SU-DHL-6 (cell line): ENCODE results near the gene GBA2.

Source experiments
- H2AFZ ChIP-seq: fragments of 200-600 bp; sonication (generic); 2 replicates; pipeline ENCODE4 v1.6.1; 2014; ENCODE audit warnings: low read depth, mild to moderate bottlenecking, moderate library complexity, mixed read lengths, antibody characterized with exemption, low read length; ENCODE audit not compliant: severe bottlenecking
- H3F3A ChIP-seq: fragments of 200-600 bp; shearing (Covaris generic); 2 replicates; pipeline ENCODE4 v1.6.0; 2016; ENCODE audit warnings: antibody characterized with exemption, mild to moderate bottlenecking; ENCODE audit not compliant: insufficient read depth
- H3K27ac ChIP-seq: fragments of 200-600 bp; sonication (generic); 2 replicates; pipeline ENCODE4 v1.5.1; 2016; ENCODE audit warnings: low read depth, mild to moderate bottlenecking, low read length, moderate library complexity, mixed read lengths
- H3K27me3 ChIP-seq: fragments of 200-600 bp; sonication (generic), shearing (Covaris generic); 2 replicates; pipeline ENCODE4 v1.6.0; 2014; ENCODE audit warnings: mild to moderate bottlenecking, low read length
- H3K36me3 ChIP-seq: fragments of 200-600 bp; sonication (generic); 2 replicates; pipeline ENCODE4 v1.6.1; 2014; ENCODE audit warnings: mild to moderate bottlenecking, low read length, mixed read lengths
- H3K4me2 ChIP-seq: fragments of 300-600, 200-600 bp; shearing (Covaris generic), sonication (generic); 2 replicates; pipeline ENCODE4 v1.6.0; 2014; ENCODE audit warnings: low read length, low read depth, mild to moderate bottlenecking; ENCODE audit not compliant: poor library complexity, severe bottlenecking
- H3K4me3 ChIP-seq: fragments of 200-600 bp; sonication (generic); 2 replicates; pipeline ENCODE4 v1.5.1; 2014; ENCODE audit warnings: antibody characterized with exemption, low read length, mild to moderate bottlenecking, mixed read lengths; ENCODE audit not compliant: insufficient read depth, poor library complexity, severe bottlenecking
- H3K79me2 ChIP-seq: fragments of 200-600 bp; sonication (generic); 2 replicates; pipeline ENCODE4 v1.6.1; 2014; ENCODE audit warnings: mild to moderate bottlenecking, low read length, moderate library complexity; ENCODE audit not compliant: insufficient read depth
- H3K9ac ChIP-seq: fragments of 200-600 bp; sonication (generic); 2 replicates; pipeline ENCODE4 v1.7.0; 2014; ENCODE audit warnings: mild to moderate bottlenecking, low read length
- H3K9me2 ChIP-seq: fragments of 200-600 bp; sonication (generic); replicated peaks from 2 replicates; pipeline ENCODE4 v1.6.1; 2014; ENCODE audit warnings: low read length; ENCODE audit not compliant: insufficient read depth
- H3K9me3 ChIP-seq: fragments of 200-600 bp; sonication (generic); 2 replicates; pipeline ENCODE4 v1.6.1; 2014; ENCODE audit warnings: low read length, mixed read lengths; ENCODE audit not compliant: insufficient read depth
- H4K20me1 ChIP-seq: fragments of 200-600 bp; sonication (generic); 2 replicates; pipeline ENCODE4 v1.6.1; 2014; ENCODE audit warnings: low read depth, mild to moderate bottlenecking, antibody characterized with exemption, low read length, moderate library complexity, mixed read lengths
- CTCF ChIP-seq: fragments of 200-600 bp; sonication (generic); IDR thresholded peaks from one replicate; pipeline ENCODE4 v1.5.1; 2017; ENCODE audit warnings: antibody characterized with exemption, mild to moderate bottlenecking, low read length, moderate library complexity; ENCODE audit not compliant: insufficient read depth, poor library complexity, severe bottlenecking
- EZH2phosphoT487 ChIP-seq: fragments of 200-600 bp; sonication (generic), shearing (Covaris generic); conservative IDR thresholded peaks from 2 replicates; pipeline ENCODE4 v1.6.1; 2018; ENCODE audit warnings: mild to moderate bottlenecking, antibody characterized with exemption, low read length, moderate library complexity, mixed read lengths

The GBA2 gene

GRCh38 chr9:35743452-35743851, 5.6 kb downstream of the GBA2 start:
- Histone ChIP-seq H3K9me3 (no peaks in the 10 kb centered on the region), H3K36me3 (peaks cover 10% of the 10 kb centered on the region; the same call in 1 of the 2 replicates), H3K9ac (no peak overlapping the region), H3K27ac (no peak overlapping the region), H3K4me2 (no peak overlapping the region), H2AFZ (no peak overlapping the region), H3K79me2 (peaks cover 32% of the 10 kb centered on the region), H3K4me3 (no peak overlapping the region), H3F3A (no peaks in the 10 kb centered on the region), H3K27me3 (no peaks in the 10 kb centered on the region), H4K20me1 (peaks cover 8% of the 10 kb centered on the region; the same call in 1 of the 2 replicates), H3K9me2 (no peaks in the 10 kb centered on the region)
- TF ChIP-seq EZH2phosphoT487 (no peak), CTCF (no peak)

GRCh38 chr9:35741740-35742139, 7.3 kb downstream of the GBA2 start:
- no peaks in the 10 kb centered on the region for H3K27me3 ChIP-seq
- peaks cover 10% of the 10 kb centered on the region; the same call in 1 of the 2 replicates for H3K36me3 ChIP-seq
- H2AFZ ChIP-seq, result no peak overlapping the region
- no peaks in the 10 kb centered on the region for H3K9me2 ChIP-seq
- H3K79me2 ChIP-seq, result peaks cover 15% of the 10 kb centered on the region
- no peaks in the 10 kb centered on the region for H3K9me3 ChIP-seq
- no peaks in the 10 kb centered on the region for H4K20me1 ChIP-seq
- no peak overlapping the region for H3K4me2 ChIP-seq
- TF ChIP-seq CTCF, result no peak
- no peak for TF ChIP-seq EZH2phosphoT487
- no peak overlapping the region for H3K9ac ChIP-seq
- H3K27ac ChIP-seq, result no peak overlapping the region
- no peak overlapping the region for H3K4me3 ChIP-seq
- no peaks in the 10 kb centered on the region for H3F3A ChIP-seq

GRCh38 chr9:35740243-35740642, 8.8 kb downstream of the GBA2 start:
- H3K4me2 ChIP-seq, result no peak overlapping the region
- no peak overlapping the region for H2AFZ ChIP-seq
- H3K79me2 ChIP-seq, result peaks cover under 1% of the 10 kb centered on the region; the same call in 1 of the 2 replicates
- H3K36me3 ChIP-seq, result peaks cover 10% of the 10 kb centered on the region; the same call in 1 of the 2 replicates
- no peak overlapping the region for H3K27ac ChIP-seq
- no peaks in the 10 kb centered on the region for H3F3A ChIP-seq
- no peaks in the 10 kb centered on the region for H3K9me2 ChIP-seq
- H3K9ac ChIP-seq, result no peak overlapping the region
- no peaks in the 10 kb centered on the region for H4K20me1 ChIP-seq
- no peaks in the 10 kb centered on the region for H3K9me3 ChIP-seq
- H3K4me3 ChIP-seq, result no peak overlapping the region
- no peak for TF ChIP-seq CTCF
- TF ChIP-seq EZH2phosphoT487, result no peak
- H3K27me3 ChIP-seq, result no peaks in the 10 kb centered on the region
